ENCODE data around the gene RAC3.

RAC3 gene

DNA sequence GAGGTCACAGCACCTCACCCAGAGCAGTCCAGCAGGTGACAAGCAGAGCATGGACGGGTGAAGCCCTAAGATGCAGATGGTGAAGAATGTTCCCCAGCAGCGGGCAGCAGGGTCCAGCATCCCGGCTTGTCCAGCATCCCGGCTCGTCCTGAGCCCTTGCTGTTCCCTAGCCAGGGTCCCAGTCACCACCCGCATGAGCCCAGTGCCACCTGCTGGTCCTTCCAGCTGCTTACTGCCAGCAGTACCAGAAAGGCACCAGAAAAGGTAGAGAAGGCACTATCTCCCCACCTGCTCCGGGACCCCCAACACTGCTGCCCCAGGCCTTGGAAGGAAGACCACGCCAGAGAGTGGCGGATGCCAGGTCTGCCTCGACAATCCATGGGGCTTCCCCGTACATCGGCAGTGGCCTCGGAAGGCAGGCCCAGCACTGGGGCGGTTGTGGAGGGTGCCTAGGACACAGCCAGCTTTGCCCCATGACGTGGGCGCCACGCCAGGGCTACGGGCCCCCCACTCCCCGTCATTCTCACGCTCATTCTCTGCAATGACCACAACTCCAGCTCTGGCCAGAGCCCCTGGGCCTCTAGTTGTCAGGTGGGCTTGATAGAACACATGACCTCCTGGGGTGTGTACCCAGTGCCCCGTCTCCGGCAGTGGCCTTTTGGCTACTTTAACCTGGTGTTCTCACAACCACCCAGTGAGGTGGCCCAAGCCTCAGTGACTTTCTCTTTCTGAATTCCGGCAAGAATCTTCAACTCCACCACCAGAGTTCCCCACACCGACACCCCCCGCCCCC, 10.2 kb upstream of the RAC3 start:
- no peaks in the 10 kb centered on the region for H3K9me3 ChIP-seq (ENCODE audit: insufficient read depth, low read depth, low read length)
- H3K4me3 ChIP-seq (ENCODE audit: low read length): peak overlapping the region; percentile 97
- peaks cover 7% of the 10 kb centered on the region; the same call in 1 of the 2 replicates for H3K36me3 ChIP-seq (ENCODE audit: insufficient read depth, low read length)
- H3K9ac ChIP-seq (ENCODE audit: low read depth, low read length): peak overlapping the region; percentile 90; the same call in 1 of the 2 replicates
- H3K4me1 ChIP-seq (ENCODE audit: insufficient read depth, low read length): peaks cover 6% of the 10 kb centered on the region; the same call in 1 of the 2 replicates
- no peak overlapping the region for H3K27ac ChIP-seq (ENCODE audit: low read depth, low read length)
- WGBS: 86% methylated on average over 25 of the region's 25 CpGs
- H3K27me3 ChIP-seq (ENCODE audit: insufficient read depth, low read length): 0 out of 2 replicates have a peak, but pooled peaks cover 6% of the 10 kb centered on the region

DNA sequence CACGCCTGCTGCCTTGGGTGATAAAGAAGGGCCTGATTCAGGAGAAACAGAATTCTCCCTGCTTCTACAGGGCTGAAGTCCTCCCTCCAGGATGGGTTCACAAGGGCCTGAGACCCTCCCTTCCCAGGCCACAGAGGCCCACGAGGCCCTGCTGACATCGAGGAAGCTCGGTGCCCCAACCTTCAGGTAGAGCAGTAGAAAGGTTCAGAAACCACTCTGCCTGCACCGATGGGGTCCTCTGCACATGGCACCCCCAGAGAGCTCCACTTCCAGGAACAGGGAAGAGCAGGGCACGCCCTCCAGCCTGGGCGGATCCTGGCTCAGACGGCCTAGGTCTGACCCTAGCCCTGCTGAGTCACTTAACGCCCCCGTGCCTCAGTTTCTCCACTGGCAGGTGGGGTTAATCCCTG, 9.6 kb upstream of the RAC3 start:
- Histone ChIP-seq H3K9me3 (ENCODE audit: insufficient read depth, low read depth, low read length) (no peaks in the 10 kb centered on the region), H3K27me3 (ENCODE audit: insufficient read depth, low read length) (0 out of 2 replicates have a peak, but pooled peaks cover 6% of the 10 kb centered on the region), H3K4me3 (ENCODE audit: low read length) (peak overlapping the region; percentile 97), H3K9ac (ENCODE audit: low read depth, low read length) (peak overlapping the region; percentile 90), H3K36me3 (ENCODE audit: insufficient read depth, low read length) (peaks cover 7% of the 10 kb centered on the region; the same call in 1 of the 2 replicates), H3K4me1 (ENCODE audit: insufficient read depth, low read length) (peaks cover 6% of the 10 kb centered on the region; the same call in 1 of the 2 replicates), H3K27ac (ENCODE audit: low read depth, low read length) (no peak overlapping the region)
- WGBS: 21% methylated on average over 10 of the region's 10 CpGs

DNA sequence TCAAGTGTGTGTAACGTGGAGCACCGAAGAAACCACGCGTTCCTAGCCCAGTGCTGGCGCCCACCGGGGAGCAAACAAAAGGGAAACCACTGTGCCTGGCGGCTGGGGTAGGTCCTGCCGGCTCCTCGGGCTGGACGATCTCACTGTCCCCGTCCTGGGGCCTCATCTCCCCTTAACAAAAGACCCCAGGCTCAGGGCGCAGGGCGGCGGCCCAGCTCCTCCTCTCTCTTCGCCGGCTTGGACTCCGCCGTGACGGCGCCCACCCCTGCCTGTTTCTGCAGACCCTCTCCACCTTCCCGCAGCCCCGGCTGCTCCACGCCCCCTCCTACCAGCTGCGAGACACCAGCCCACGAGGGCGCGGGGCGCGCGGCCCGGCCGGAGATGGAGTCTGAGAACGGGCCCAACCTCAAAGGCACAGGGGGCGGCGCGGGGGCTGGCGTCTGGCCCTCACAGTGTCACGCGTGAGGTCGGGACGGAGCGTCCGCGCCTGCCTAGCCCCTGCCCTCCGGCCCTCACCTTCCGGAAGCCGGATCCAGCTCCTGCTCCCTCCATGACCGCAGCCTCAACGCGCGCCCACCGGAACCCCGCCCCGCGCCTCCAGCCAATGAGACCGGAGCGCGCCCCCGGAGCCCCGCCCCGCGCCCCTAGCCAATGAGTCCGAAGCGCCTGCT, 9.0 kb upstream of the RAC3 start, which contains the start of gene CENPX:
Gene CENPX (minus strand): TSS at position 569 of the 671 bp plus-strand sequence. CDS start 17 bp downstream, at position 552.
- no peaks in the 10 kb centered on the region for H3K9me3 ChIP-seq (ENCODE audit: insufficient read depth, low read depth, low read length)
- peak within 1 kb of the TSS; percentile 58; the same call in 1 of the 2 replicates for H3K27ac ChIP-seq (ENCODE audit: low read depth, low read length)
- WGBS: under 1% methylated on average over 64 of the region's 64 CpGs
- peak within 1 kb of the TSS; percentile 90 for H3K9ac ChIP-seq (ENCODE audit: low read depth, low read length)
- H3K36me3 ChIP-seq (ENCODE audit: insufficient read depth, low read length): peaks cover 7% of the 10 kb centered on the region; the same call in 1 of the 2 replicates
- H3K4me1 ChIP-seq (ENCODE audit: insufficient read depth, low read length): peaks cover 6% of the 10 kb centered on the region; the same call in 1 of the 2 replicates
- peak within 1 kb of the TSS; percentile 97 for H3K4me3 ChIP-seq (ENCODE audit: low read length)
- H3K27me3 ChIP-seq (ENCODE audit: insufficient read depth, low read length): 0 out of 2 replicates have a peak, but pooled peaks cover 6% of the 10 kb centered on the region

DNA sequence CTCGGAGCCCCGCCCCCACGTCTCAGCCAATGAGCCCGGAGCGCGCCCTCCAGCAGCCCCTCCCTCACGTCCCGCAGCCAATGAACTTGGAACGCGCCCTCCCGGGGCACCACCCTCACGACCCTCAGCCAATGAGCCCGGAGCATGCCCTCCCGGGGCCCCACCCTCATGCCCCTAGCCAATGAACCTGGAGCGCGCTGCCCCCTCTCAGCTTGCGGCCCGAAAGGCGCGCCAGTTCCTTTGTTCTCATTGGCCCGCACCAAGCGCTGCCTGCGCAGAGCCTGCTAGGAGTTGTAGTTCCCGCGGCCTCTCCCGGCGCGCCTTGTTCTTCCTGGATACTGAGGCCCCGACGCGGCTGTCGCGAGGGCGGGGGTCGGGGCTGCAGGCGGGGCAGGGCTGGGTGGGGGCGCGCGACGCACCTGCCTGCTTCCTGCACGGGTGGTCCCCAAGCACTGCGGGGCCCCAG, 8.5 kb upstream of the RAC3 start, which contains the start of gene LRRC45:
Gene LRRC45 (plus strand): TSS at position 325 of the 466 bp plus-strand sequence. CDS start 339 bp downstream, outside the sequence.
- Histone ChIP-seq H3K27me3 (ENCODE audit: insufficient read depth, low read length) (0 out of 2 replicates have a peak, but pooled peaks cover 6% of the 10 kb centered on the region), H3K4me1 (ENCODE audit: insufficient read depth, low read length) (peaks cover 6% of the 10 kb centered on the region; the same call in 1 of the 2 replicates), H3K27ac (ENCODE audit: low read depth, low read length) (peak within 1 kb of the TSS; percentile 58; the same call in 1 of the 2 replicates), H3K36me3 (ENCODE audit: insufficient read depth, low read length) (peaks cover 7% of the 10 kb centered on the region; the same call in 1 of the 2 replicates), H3K4me3 (ENCODE audit: low read length) (peak within 1 kb of the TSS; percentile 97), H3K9ac (ENCODE audit: low read depth, low read length) (peak within 1 kb of the TSS; percentile 90), H3K9me3 (ENCODE audit: insufficient read depth, low read depth, low read length) (no peaks in the 10 kb centered on the region)
- under 1% methylated on average over 42 of the region's 42 CpGs for WGBS

DNA sequence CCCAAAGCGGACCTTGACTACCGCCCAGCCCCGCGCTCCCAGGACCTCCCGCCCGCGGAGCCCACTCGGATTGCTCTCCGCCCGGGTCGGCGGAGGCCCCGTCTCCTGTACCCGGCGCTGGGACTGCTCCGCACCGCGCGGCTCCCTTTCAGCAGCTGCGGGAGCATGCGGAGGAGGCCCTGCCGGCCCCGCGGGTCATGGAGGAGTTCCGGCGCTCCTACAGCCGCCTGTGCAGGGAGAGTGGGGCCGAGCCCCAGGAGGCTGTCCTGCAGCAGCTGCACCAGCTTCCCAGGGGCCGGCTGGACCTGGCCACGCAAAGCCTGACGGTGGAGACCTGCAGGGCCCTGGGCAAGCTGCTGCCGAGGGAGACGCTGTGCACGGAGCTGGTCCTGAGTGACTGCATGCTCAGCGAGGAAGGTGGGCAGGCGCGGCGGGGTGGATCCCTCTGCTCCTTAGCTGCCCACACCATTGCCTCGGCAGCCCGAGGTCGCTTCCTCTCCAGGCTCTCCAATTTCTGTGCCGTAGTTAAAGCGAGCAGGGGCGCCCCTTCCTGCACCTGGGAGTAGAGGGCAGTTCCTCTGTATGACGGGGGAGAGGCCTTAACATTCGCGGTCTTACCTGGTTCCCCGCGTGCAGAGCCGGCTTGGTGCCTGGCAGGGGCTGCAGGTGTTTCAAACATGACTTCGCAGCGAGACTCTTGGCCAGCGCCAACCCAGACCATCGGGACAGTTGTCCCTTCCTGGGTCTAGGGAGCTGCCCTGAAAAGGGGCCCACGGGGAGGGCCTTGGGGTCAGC, 7.8 kb upstream of the RAC3 start:
- peaks cover 6% of the 10 kb centered on the region; the same call in 1 of the 2 replicates for H3K4me1 ChIP-seq (ENCODE audit: insufficient read depth, low read length)
- no peaks in the 10 kb centered on the region for H3K9me3 ChIP-seq (ENCODE audit: insufficient read depth, low read depth, low read length)
- 12% methylated on average over 55 of the region's 55 CpGs for WGBS
- peaks cover 7% of the 10 kb centered on the region; the same call in 1 of the 2 replicates for H3K36me3 ChIP-seq (ENCODE audit: insufficient read depth, low read length)
- 0 out of 2 replicates have a peak, but pooled peaks cover 6% of the 10 kb centered on the region for H3K27me3 ChIP-seq (ENCODE audit: insufficient read depth, low read length)
- peak overlapping the region; percentile 82 for H3K4me3 ChIP-seq (ENCODE audit: low read length)
- H3K9ac ChIP-seq (ENCODE audit: low read depth, low read length): peak overlapping the region; percentile 79
- H3K27ac ChIP-seq (ENCODE audit: low read depth, low read length): no peak overlapping the region

DNA sequence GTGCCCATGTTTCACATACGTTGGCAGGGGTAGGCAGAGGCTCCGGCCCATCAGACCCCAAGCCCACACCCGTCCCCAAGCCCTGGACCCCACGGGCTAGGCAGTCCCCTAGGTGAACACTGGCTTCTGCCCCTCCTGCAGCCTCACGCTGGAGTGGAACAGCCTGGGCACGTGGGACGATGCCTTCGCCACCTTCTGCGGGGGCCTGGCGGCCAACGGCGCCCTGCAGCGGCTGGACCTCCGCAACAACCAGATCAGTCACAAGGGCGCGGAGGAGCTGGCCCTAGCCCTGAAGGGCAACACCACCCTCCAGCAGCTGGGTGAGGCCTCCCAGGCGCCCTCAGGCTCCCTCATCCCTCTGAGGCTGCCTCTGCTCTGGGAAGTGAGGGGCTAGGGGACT, 6.6 kb upstream of the RAC3 start:
- H3K27ac ChIP-seq (ENCODE audit: low read depth, low read length): no peak overlapping the region
- no peak overlapping the region; the same call in 1 of the 2 replicates for H3K9ac ChIP-seq (ENCODE audit: low read depth, low read length)
- H3K9me3 ChIP-seq (ENCODE audit: insufficient read depth, low read depth, low read length): no peaks in the 10 kb centered on the region
- H3K4me3 ChIP-seq (ENCODE audit: low read length): no peak overlapping the region
- WGBS: 92% methylated on average over 17 of the region's 17 CpGs
- no peaks in the 10 kb centered on the region for H3K36me3 ChIP-seq (ENCODE audit: insufficient read depth, low read length)
- 0 out of 2 replicates have a peak, but pooled peaks cover 6% of the 10 kb centered on the region for H3K27me3 ChIP-seq (ENCODE audit: insufficient read depth, low read length)
- peaks cover 6% of the 10 kb centered on the region; the same call in 1 of the 2 replicates for H3K4me1 ChIP-seq (ENCODE audit: insufficient read depth, low read length)

DNA sequence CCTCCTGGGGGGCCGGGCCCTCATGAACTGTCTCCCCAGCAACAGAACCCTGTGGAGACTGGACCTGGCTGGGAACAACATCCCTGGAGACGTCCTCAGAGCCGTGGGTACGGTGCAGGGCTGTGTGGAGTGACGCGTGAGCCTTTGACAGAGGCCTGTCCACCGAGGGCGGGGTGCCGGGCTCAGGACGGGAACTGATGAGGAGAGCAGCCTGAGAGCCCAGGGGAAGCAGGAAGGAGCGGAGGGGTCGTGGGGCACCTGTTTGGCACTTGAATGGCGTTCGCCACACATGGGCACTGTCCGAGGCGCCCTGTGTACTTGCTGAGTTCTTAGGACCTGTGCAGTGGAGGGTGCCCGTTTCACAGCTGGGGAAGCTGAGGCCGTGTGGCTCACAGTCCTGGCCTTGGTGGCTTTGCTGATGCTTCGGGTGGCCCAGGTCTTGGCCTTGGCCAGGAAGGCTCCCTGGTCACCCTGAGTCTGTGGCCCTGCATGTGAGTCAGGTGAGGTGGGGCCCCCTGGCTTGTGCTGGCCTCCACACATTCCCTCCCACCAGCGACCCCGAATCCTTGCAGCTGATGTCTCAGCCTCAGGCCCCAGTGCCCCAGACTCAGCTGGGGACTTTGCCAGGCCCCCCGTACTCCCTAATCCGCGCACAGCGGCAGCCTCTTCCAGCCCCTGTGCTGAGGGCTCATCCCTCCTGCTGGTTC, 5.9 kb upstream of the RAC3 start:
- no peaks in the 10 kb centered on the region for H3K36me3 ChIP-seq (ENCODE audit: insufficient read depth, low read length)
- WGBS: 93% methylated on average over 25 of the region's 25 CpGs
- no peak overlapping the region for H3K27ac ChIP-seq (ENCODE audit: low read depth, low read length)
- H3K27me3 ChIP-seq (ENCODE audit: insufficient read depth, low read length): 0 out of 2 replicates have a peak, but pooled peaks cover 6% of the 10 kb centered on the region
- H3K9me3 ChIP-seq (ENCODE audit: insufficient read depth, low read depth, low read length): no peaks in the 10 kb centered on the region
- peaks cover 6% of the 10 kb centered on the region; the same call in 1 of the 2 replicates for H3K4me1 ChIP-seq (ENCODE audit: insufficient read depth, low read length)
- no peak overlapping the region for H3K9ac ChIP-seq (ENCODE audit: low read depth, low read length)
- no peak overlapping the region for H3K4me3 ChIP-seq (ENCODE audit: low read length)

DNA sequence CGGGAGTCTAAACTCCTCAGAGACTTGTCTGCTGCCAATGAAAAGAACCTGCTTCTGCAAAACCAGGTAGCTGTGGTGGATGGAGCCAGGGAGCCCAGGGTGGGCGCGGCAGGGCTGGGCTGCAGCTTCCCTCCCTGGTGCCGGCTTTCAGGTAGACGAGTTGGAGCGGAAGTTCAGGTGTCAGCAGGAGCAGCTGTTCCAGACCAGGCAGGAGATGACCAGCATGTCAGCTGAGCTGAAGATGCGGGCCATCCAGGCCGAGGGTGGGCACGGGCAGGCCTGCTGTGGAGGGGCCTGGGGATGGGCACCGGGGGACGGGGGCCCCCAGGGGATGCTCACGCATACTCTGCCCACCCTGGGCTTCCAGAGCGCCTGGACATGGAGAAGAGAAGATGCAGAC, 3.2 kb upstream of the RAC3 start:
- H3K36me3 ChIP-seq (ENCODE audit: insufficient read depth, low read length): no peaks in the 10 kb centered on the region
- no peak overlapping the region for H3K9ac ChIP-seq (ENCODE audit: low read depth, low read length)
- no peaks in the 10 kb centered on the region for H3K9me3 ChIP-seq (ENCODE audit: insufficient read depth, low read depth, low read length)
- H3K27me3 ChIP-seq (ENCODE audit: insufficient read depth, low read length): 0 out of 2 replicates have a peak, but pooled peaks cover 6% of the 10 kb centered on the region
- H3K27ac ChIP-seq (ENCODE audit: low read depth, low read length): no peak overlapping the region
- H3K4me3 ChIP-seq (ENCODE audit: low read length): no peak overlapping the region
- H3K4me1 ChIP-seq (ENCODE audit: insufficient read depth, low read length): 0 out of 2 replicates have a peak, but pooled peaks cover 5% of the 10 kb centered on the region
- WGBS: 97% methylated on average over 13 of the region's 13 CpGs

DNA sequence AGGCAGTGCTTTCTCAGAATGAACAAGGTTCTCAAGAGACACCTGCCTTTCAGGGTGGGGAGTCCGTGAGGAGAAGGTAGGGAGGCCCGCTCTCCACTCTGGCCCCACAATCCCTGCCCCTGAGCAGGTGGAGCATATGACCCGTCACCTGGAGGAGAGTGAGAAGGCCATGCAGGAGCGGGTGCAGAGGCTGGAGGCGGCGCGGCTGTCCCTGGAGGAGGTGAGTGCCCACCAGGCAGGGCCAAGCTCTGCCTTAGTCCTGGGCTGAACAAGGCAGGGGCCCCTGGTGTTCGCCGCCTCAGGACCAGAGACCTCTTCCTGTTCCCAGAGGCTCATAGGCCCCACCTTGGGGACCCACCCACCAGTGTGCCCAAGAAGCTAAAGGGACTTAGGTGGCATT, 2.5 kb upstream of the RAC3 start:
- WGBS: 94% methylated on average over 9 of the region's 9 CpGs
- Histone ChIP-seq H3K4me1 (ENCODE audit: insufficient read depth, low read length) (0 out of 2 replicates have a peak, but pooled peaks cover 5% of the 10 kb centered on the region), H3K27ac (ENCODE audit: low read depth, low read length) (no peak overlapping the region), H3K36me3 (ENCODE audit: insufficient read depth, low read length) (no peaks in the 10 kb centered on the region), H3K9me3 (ENCODE audit: insufficient read depth, low read depth, low read length) (no peaks in the 10 kb centered on the region), H3K4me3 (ENCODE audit: low read length) (no peak overlapping the region), H3K27me3 (ENCODE audit: insufficient read depth, low read length) (0 out of 2 replicates have a peak, but pooled peaks cover 4% of the 10 kb centered on the region), H3K9ac (ENCODE audit: low read depth, low read length) (no peak overlapping the region)

Measured in HUES64 (cell line).